Natural killer cell (primary cell): ENCODE results near the gene ING5. TPM values are rescaled to one million over a fixed set of nuclear protein-coding genes. Genes with fewer than 3 reads are reported as not detected.
A peak's percentile ranks its signal among the peaks of the same experiment; 100 is the strongest.

ENCODE experiments used
- ATAC-seq, 3 donors: fragments of 150-1000 bp in 2 of 3; fragments of 200-7000 bp in 1 of 3; cut with Tn5 transposase; 1 replicate in 1 of 3; 2 replicates in 2 of 3; pipeline ENCODE4 v1.10.0; 2021; ENCODE audit warnings: mild to moderate bottlenecking in 2 of 3, moderate library complexity in 2 of 3
- DNase-seq, 2 donors: peaks; one replicate each; pipeline versions ENCODE4 v3.0.0 to v3.0.0-alpha.2; 2013 to 2021; ENCODE audit warnings: mixed read lengths in 1 of 2
- H3K27ac ChIP-seq: one replicate; pipeline ENCODE4 v1.5.1; 2013; ENCODE audit warnings: mild to moderate bottlenecking, low read length
- H3K27me3 ChIP-seq: one replicate; pipeline ENCODE4 v1.6.1; 2013; ENCODE audit warnings: low read length; ENCODE audit not compliant: control insufficient read depth, insufficient read depth
- H3K36me3 ChIP-seq: one replicate; pipeline ENCODE4 v1.6.1; 2013; ENCODE audit warnings: low read length; ENCODE audit not compliant: control insufficient read depth, insufficient read depth
- H3K4me1 ChIP-seq: one replicate; pipeline ENCODE4 v1.6.1; 2013; ENCODE audit warnings: low read length; ENCODE audit not compliant: control insufficient read depth, insufficient read depth
- H3K4me3 ChIP-seq: one replicate; pipeline ENCODE4 v1.5.1; 2013; ENCODE audit warnings: low read length
- H3K9me3 ChIP-seq: one replicate; pipeline ENCODE4 v1.6.1; 2013; ENCODE audit warnings: low read length; ENCODE audit not compliant: control insufficient read depth, insufficient read depth
- H3K27ac Mint-ChIP-seq, 2 donors: one replicate each; pipeline ENCODE4 v1.8.0; 2022; ENCODE audit warnings: mild to moderate bottlenecking in 2 of 2, mixed read lengths in 2 of 2, moderate library complexity in 1 of 2
- H3K27me3 Mint-ChIP-seq, 2 donors: one replicate each; pipeline ENCODE4 v1.8.0; 2022; ENCODE audit warnings: low read depth in 2 of 2, mixed read lengths in 2 of 2
- H3K36me3 Mint-ChIP-seq: one replicate; pipeline ENCODE4 v1.8.0; 2022; ENCODE audit warnings: mixed read lengths
- H3K4me1 Mint-ChIP-seq, 2 donors: one replicate each; pipeline ENCODE4 v1.8.0; 2022; ENCODE audit warnings: mixed read lengths in 2 of 2
- H3K4me3 Mint-ChIP-seq: one replicate; pipeline ENCODE4 v1.8.0; 2022; ENCODE audit warnings: mild to moderate bottlenecking, moderate library complexity, mixed read lengths
- H3K9me3 Mint-ChIP-seq, 2 donors: one replicate each; pipeline ENCODE4 v1.8.0; 2022; ENCODE audit warnings: mixed read lengths in 2 of 2
- WGBS: methylation state at CpG from one replicate; pipeline ENCODE4 v1.1.7; 2013; ENCODE audit warnings: missing lambda C conversion rate; ENCODE audit not compliant: insufficient coverage; 5-methylcytosine and 5-hydroxymethylcytosine counted together
- intact Hi-C: fragments of 100-400 bp; cut with micrococcal nuclease; formaldehyde crosslinking; loops from one replicate; pipeline ENCODE4 v1.14.2; 2022
- total RNA-seq, 4 donors: library from RNA; stranded (reverse); fragments of 120-200 nt in 1 of 4; gene quantifications; one replicate each; pipeline versions ENCODE4 v1.2.3 to v1.2.4, GENCODE V29; 2013 to 2022
- TF ChIP-seq, protein P1 (sequence below): fragments of 200-600 bp; IDR thresholded peaks from one replicate; pipeline ENCODE4 v1.8.0; 2022; ENCODE audit warnings: antibody characterized with exemption

Gene ING5
- total RNA-seq, 3 donors from 2014 or later (not counting 1 experiment from before 2014, with no cell fraction given), result 25.6 to 40.9 (median 34.7) TPM

DNA sequence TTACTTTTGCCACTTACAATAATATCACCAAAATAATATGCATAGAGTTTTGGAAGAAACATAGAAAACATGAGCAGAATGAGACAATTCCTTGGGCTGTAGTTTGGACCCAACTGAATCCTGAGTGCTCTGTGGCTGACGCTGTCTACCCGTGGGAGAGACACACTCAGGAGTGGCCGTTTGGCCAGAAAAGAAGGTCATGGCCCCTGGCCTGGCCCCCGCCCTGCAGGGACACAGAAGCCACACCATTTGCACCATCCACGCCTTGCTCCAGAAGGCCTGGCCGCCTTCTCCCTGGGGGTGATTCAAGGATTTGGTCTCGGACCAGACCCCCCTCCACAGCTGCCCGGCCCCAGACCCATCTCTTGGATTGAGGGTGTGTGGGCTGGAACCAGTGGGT is 26.2 kb downstream of the ING5 start:
- no peaks in the 10 kb centered on the region for H3K27me3 Mint-ChIP-seq
- peaks cover 14 to 21% of the 10 kb centered on the region in 2 donors for H3K4me1 Mint-ChIP-seq
- no peaks in the 10 kb centered on the region for H3K36me3 ChIP-seq
- H3K27ac Mint-ChIP-seq, result no peak overlapping the region
- H3K4me1 ChIP-seq, result peaks cover 10% of the 10 kb centered on the region
- H3K9me3 Mint-ChIP-seq, result no peaks in the 10 kb centered on the region
- 92% methylated on average over 8 of the region's 8 CpGs for WGBS
- no peaks in the 10 kb centered on the region for H3K27me3 ChIP-seq
- TF ChIP-seq, protein P1, sequence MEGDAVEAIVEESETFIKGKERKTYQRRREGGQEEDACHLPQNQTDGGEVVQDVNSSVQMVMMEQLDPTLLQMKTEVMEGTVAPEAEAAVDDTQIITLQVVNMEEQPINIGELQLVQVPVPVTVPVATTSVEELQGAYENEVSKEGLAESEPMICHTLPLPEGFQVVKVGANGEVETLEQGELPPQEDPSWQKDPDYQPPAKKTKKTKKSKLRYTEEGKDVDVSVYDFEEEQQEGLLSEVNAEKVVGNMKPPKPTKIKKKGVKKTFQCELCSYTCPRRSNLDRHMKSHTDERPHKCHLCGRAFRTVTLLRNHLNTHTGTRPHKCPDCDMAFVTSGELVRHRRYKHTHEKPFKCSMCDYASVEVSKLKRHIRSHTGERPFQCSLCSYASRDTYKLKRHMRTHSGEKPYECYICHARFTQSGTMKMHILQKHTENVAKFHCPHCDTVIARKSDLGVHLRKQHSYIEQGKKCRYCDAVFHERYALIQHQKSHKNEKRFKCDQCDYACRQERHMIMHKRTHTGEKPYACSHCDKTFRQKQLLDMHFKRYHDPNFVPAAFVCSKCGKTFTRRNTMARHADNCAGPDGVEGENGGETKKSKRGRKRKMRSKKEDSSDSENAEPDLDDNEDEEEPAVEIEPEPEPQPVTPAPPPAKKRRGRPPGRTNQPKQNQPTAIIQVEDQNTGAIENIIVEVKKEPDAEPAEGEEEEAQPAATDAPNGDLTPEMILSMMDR, result no peak
- ATAC-seq, result no peak
- no peaks in the 10 kb centered on the region for H3K36me3 Mint-ChIP-seq
- intact Hi-C loops, result no loop called here
- H3K4me3 Mint-ChIP-seq, result no peak overlapping the region
- DNase-seq, result no peak
- H3K4me3 ChIP-seq, result no peak overlapping the region
- H3K27ac ChIP-seq, result no peak overlapping the region
- peaks cover 5% of the 10 kb centered on the region for H3K9me3 ChIP-seq

DNA sequence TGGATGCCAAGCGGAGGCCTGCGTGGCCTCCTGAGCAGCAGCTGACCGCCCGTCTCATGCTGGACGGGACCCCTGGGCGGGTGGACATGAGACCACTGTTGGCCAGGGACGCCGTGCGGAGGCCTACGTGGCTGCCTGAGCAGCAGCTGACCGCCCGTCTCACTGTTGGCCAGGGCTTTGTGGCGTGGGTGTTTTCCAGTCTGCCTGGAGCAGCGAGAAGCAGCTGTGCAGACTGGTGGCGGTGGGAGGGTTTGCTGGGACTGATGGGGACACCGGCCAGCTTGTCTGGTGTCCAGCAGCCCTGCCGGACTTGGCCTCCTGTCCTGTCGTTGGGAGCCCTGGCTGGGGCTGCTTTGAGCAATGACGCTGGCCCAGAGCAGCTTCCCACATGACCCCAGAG is 26.8 kb downstream of the ING5 start:
- no peak overlapping the region for H3K27ac ChIP-seq
- TF ChIP-seq, protein P1, result no peak

DNA sequence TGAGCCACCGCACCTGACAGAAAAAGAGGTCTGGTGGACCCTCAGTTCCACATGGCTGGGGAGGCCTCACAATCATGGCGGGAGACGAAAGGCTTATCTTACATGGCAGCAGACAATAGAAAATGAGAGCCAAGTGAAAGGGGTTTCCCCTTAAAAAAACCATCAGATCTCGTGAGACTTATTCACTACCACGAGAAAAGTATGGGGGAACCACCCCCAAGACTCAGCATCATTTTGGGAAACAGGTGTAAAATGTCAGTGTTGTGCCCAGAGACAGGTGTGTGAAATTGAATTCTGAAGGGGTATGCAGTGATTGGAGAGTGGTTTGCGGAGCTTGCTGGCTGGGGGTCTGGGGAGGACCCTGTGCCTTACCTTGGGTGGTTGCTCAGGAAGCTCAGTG is 28.0 kb downstream of the ING5 start:
- no peaks in the 10 kb centered on the region for H3K27me3 ChIP-seq
- ATAC-seq (no peak), DNase-seq (no peak)
- intact Hi-C loops, result no loop called here
- H3K36me3 ChIP-seq, result no peaks in the 10 kb centered on the region
- Mint-ChIP-seq H3K27me3 (no peaks in the 10 kb centered on the region), H3K4me1 (peaks cover 14 to 23% of the 10 kb centered on the region in 2 donors), H3K27ac (peak overlapping the region in 1 of 2 donors; percentile 40), H3K9me3 (no peaks in the 10 kb centered on the region), H3K36me3 (no peaks in the 10 kb centered on the region), H3K4me3 (no peak overlapping the region)
- WGBS, result 67% methylated on average over 6 of the region's 6 CpGs
- no peak overlapping the region for H3K4me3 ChIP-seq
- H3K27ac ChIP-seq, result no peak overlapping the region
- H3K4me1 ChIP-seq, result peaks cover 22% of the 10 kb centered on the region
- H3K9me3 ChIP-seq, result no peaks in the 10 kb centered on the region
- TF ChIP-seq, protein P1, result no peak

More for the DNA sequence above, 26.8 kb downstream of the ING5 start:
- Mint-ChIP-seq H3K27me3 (no peaks in the 10 kb centered on the region), H3K27ac (no peak overlapping the region), H3K4me3 (no peak overlapping the region), H3K9me3 (no peaks in the 10 kb centered on the region), H3K4me1 (peaks cover 14 to 23% of the 10 kb centered on the region in 2 donors), H3K36me3 (no peaks in the 10 kb centered on the region)
- no peak for DNase-seq
- intact Hi-C loops, result no loop called here
- peaks cover 16% of the 10 kb centered on the region for H3K4me1 ChIP-seq
- H3K27me3 ChIP-seq, result no peaks in the 10 kb centered on the region
- no peaks in the 10 kb centered on the region for H3K9me3 ChIP-seq
- no peak overlapping the region for H3K4me3 ChIP-seq
- 93% methylated on average over 19 of the region's 19 CpGs for WGBS
- no peaks in the 10 kb centered on the region for H3K36me3 ChIP-seq
- no peak for ATAC-seq

DNA sequence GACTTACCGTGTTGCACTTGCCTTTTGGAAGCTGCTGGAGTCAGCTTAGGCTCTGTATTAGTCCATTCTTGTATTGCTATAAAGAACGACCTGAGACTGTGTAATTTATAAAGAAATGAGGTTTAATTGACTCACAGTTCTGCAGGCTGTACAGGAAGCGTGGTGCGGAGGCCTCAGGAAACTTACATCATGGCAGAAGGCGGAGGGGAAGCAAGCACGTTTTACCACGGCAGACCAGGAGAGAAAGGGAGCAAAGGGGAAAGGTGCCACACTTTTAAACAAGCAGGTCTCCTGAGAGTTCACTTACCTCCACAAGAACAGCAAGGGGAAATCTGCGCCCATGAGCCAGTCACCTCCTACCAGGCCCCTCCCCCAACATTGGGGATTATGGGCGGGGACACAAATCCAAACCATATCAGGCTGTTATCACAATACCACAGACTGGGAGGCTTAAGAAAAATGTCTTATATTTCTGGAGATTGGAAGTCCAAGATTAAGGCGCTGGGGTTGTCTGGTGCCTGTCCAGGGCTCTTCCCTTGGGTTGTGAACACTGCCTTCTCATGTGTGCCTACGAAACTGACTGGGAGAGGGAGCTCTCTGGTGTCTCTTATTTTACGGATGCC is 28.9 kb downstream of the ING5 start:
- WGBS, result 61% methylated on average over 11 of the region's 12 CpGs
- no peak overlapping the region for H3K27ac ChIP-seq
- H3K4me1 Mint-ChIP-seq, result peaks cover 14 to 23% of the 10 kb centered on the region in 2 donors
- ATAC-seq, result no peak
- no peaks in the 10 kb centered on the region for H3K36me3 Mint-ChIP-seq
- intact Hi-C loops, result no loop called here
- no peaks in the 10 kb centered on the region for H3K9me3 ChIP-seq
- TF ChIP-seq, protein P1, result no peak
- H3K4me1 ChIP-seq, result peaks cover 29% of the 10 kb centered on the region
- H3K36me3 ChIP-seq, result no peaks in the 10 kb centered on the region
- no peaks in the 10 kb centered on the region for H3K27me3 ChIP-seq
- no peaks in the 10 kb centered on the region for H3K27me3 Mint-ChIP-seq
- no peak for DNase-seq
- no peaks in the 10 kb centered on the region for H3K9me3 Mint-ChIP-seq
- H3K4me3 ChIP-seq, result no peak overlapping the region
- peak overlapping the region in 1 of 2 donors; percentile 34 for H3K27ac Mint-ChIP-seq
- peak overlapping the region; percentile 15 for H3K4me3 Mint-ChIP-seq
